ENCODE data around the gene QPCTL.
"Not testable (repeated sequence)": the region's sequence is repeated elsewhere in the genome, so short reads cannot be mapped to it uniquely, and the experiment has no call there.

QPCTL gene

GRCh38 chr19:45677351-45678230, 14.9 kb upstream of the QPCTL start:
- peak; percentile 93 for DNase-seq (ENCODE audit: low spot score)
- no peak for TF ChIP-seq CTCF (IDR thresholded peaks at IDR 0.05; ENCODE audit: extremely low read depth, missing control alignments)

- TF ChIP-seq CTCF (IDR thresholded peaks at IDR 0.05; ENCODE audit: extremely low read depth, missing control alignments): peak; percentile 99
- peak; percentile 90 for DNase-seq (ENCODE audit: low spot score)
These were observed 11.0 kb upstream of the QPCTL start for GRCh38 chr19:45681391-45682015.

- TF ChIP-seq CTCF (IDR thresholded peaks at IDR 0.05; ENCODE audit: extremely low read depth, missing control alignments): no peak
- DNase-seq (ENCODE audit: low spot score): no peak
These were observed 10.3 kb upstream of the QPCTL start for GRCh38 chr19:45682117-45682516.

GRCh38 chr19:45682908-45683307, 9.6 kb upstream of the QPCTL start:
- no peak for TF ChIP-seq CTCF (IDR thresholded peaks at IDR 0.05; ENCODE audit: extremely low read depth, missing control alignments)
- no peak for DNase-seq (ENCODE audit: low spot score)

GRCh38 chr19:45685045-45685444, 7.4 kb upstream of the QPCTL start:
- not testable (repeated sequence) for DNase-seq (ENCODE audit: low spot score)

GRCh38 chr19:45687599-45687998, 4.9 kb upstream of the QPCTL start:
- no peak for TF ChIP-seq CTCF (IDR thresholded peaks at IDR 0.05; ENCODE audit: extremely low read depth, missing control alignments)
- DNase-seq (ENCODE audit: low spot score): no peak

- no peak for TF ChIP-seq CTCF (IDR thresholded peaks at IDR 0.05; ENCODE audit: extremely low read depth, missing control alignments)
- peak; percentile 91 for DNase-seq (ENCODE audit: low spot score)
These were observed 815 bp upstream of the QPCTL start, which contains the start of gene SNRPD2 for GRCh38 chr19:45691516-45692186. SNRPD2 (minus strand) TSS chr19:45691953; CDS start chr19:45691888, 65 bp downstream.

Measured in GM20000 (cell line).